Panc1 (cell line): ENCODE results near the gene NKX2-1.

Source experiments
- POLR2AphosphoS5 ChIP-seq: IDR thresholded peaks from 2 replicates; pipeline ENCODE4 v1.6.1; 2012; ENCODE audit warnings: mild to moderate bottlenecking, low read depth, low read length, moderate library complexity
- TCF7L2 ChIP-seq: IDR thresholded peaks from 2 replicates; pipeline ENCODE4 v1.6.1; 2011; ENCODE audit warnings: mild to moderate bottlenecking, low read depth, low read length, inconsistent platforms
- TF ChIP-seq, protein P1 (sequence below): fragments of 450-650 bp; IDR thresholded peaks from 2 replicates; pipeline ENCODE4 v1.5.1; 2017; ENCODE audit warnings: mild to moderate bottlenecking
- TF ChIP-seq, protein P2 (sequence below), 2 experiments: IDR thresholded peaks; 2 replicates each; pipeline ENCODE4 v1.6.1; 2011 to 2012; ENCODE audit warnings: low read depth in 2 of 2, control low read depth in 1 of 2, low read length in 1 of 2, mild to moderate bottlenecking in 1 of 2, moderate library complexity in 1 of 2; ENCODE audit not compliant: insufficient read depth in 1 of 2

DNA sequence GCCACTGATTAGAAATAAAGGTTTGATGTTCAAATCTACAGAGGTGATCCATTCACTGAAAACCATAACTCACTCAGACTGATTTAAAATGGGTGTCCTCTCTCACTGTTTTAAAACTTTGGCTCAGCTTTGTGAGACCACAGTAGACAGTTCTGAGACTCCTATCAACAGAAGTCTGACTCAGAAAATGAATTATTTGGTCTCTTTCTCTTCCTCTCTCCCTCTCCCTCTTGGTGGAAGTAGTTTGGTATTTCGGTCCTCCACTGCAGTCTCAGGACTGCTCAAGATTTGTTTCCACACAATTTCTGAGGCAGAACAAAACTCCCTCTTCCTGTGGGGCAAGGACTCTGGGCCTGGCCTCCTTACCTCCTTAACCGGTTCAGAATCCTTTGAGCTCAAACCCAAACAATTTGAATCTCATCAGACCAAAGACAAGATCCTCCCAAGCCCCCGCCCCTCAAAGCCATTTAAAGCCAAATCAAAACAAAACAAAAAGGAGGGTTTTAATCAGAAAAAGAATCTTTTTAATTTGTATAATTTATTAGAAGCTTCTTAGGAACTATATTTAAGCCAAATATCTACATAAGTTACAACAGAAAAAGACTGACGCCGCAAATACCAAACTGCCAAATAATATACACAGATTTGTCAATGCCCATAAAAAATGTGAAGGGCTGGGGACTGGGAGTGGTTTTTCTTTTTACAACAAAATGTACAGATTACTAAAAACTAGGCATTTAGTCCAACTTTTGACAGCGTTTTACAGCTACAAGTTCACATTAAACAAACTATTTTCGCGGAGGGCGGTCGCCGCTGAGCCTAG, 3.9 kb downstream of the NKX2-1 start:
- TF ChIP-seq, protein P1, sequence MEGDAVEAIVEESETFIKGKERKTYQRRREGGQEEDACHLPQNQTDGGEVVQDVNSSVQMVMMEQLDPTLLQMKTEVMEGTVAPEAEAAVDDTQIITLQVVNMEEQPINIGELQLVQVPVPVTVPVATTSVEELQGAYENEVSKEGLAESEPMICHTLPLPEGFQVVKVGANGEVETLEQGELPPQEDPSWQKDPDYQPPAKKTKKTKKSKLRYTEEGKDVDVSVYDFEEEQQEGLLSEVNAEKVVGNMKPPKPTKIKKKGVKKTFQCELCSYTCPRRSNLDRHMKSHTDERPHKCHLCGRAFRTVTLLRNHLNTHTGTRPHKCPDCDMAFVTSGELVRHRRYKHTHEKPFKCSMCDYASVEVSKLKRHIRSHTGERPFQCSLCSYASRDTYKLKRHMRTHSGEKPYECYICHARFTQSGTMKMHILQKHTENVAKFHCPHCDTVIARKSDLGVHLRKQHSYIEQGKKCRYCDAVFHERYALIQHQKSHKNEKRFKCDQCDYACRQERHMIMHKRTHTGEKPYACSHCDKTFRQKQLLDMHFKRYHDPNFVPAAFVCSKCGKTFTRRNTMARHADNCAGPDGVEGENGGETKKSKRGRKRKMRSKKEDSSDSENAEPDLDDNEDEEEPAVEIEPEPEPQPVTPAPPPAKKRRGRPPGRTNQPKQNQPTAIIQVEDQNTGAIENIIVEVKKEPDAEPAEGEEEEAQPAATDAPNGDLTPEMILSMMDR, result no peak
- TF ChIP-seq POLR2AphosphoS5, result no peak
- TF ChIP-seq, protein P2, sequence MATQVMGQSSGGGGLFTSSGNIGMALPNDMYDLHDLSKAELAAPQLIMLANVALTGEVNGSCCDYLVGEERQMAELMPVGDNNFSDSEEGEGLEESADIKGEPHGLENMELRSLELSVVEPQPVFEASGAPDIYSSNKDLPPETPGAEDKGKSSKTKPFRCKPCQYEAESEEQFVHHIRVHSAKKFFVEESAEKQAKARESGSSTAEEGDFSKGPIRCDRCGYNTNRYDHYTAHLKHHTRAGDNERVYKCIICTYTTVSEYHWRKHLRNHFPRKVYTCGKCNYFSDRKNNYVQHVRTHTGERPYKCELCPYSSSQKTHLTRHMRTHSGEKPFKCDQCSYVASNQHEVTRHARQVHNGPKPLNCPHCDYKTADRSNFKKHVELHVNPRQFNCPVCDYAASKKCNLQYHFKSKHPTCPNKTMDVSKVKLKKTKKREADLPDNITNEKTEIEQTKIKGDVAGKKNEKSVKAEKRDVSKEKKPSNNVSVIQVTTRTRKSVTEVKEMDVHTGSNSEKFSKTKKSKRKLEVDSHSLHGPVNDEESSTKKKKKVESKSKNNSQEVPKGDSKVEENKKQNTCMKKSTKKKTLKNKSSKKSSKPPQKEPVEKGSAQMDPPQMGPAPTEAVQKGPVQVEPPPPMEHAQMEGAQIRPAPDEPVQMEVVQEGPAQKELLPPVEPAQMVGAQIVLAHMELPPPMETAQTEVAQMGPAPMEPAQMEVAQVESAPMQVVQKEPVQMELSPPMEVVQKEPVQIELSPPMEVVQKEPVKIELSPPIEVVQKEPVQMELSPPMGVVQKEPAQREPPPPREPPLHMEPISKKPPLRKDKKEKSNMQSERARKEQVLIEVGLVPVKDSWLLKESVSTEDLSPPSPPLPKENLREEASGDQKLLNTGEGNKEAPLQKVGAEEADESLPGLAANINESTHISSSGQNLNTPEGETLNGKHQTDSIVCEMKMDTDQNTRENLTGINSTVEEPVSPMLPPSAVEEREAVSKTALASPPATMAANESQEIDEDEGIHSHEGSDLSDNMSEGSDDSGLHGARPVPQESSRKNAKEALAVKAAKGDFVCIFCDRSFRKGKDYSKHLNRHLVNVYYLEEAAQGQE (IDR thresholded peaks at IDR 0.05; ENCODE audit: insufficient read depth in 1 of 2, low read depth in 2 of 2, low read length in 1 of 2), result no peak
- TF ChIP-seq TCF7L2, result no peak
